Measurements from ENCODE around the gene NOL4L.

Gene NOL4L

GRCh38 chr20:32559753-32560380, 25.3 kb downstream of the NOL4L start:
- DNase-seq: no peak

GRCh38 chr20:32559205-32559752, 25.9 kb downstream of the NOL4L start:
- no peak for DNase-seq

GRCh38 chr20:32558526-32558925, 26.6 kb downstream of the NOL4L start:
- DNase-seq: no peak

DNA sequence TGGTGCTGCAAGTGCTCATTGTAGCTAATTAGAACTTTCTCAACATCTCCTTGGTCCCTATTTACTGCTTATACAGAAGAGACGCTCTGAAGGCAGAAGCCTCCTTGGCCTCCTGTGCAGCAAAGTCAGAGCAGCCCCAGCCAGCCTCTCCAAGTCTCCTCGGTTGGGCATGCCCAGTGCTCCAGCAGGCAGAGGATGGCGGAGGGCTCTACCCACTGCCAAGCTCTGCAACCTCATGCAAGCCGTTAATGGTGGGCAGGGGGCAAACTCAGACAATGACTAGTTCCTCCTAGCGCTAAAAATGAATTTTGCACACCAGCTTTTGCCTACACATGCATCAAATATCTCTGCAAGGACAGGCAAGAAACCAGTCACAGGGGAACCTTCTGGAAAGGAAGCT, 27.8 kb downstream of the NOL4L start:
- no peak for DNase-seq

- no peak for DNase-seq
Observed at GRCh38 chr20:32556312-32557184, 28.6 kb downstream of the NOL4L start.

GRCh38 chr20:32555584-32555983, 29.5 kb downstream of the NOL4L start:
- DNase-seq: no peak

- no peak for DNase-seq
Observed at GRCh38 chr20:32554965-32555289, 30.2 kb downstream of the NOL4L start.

DNA sequence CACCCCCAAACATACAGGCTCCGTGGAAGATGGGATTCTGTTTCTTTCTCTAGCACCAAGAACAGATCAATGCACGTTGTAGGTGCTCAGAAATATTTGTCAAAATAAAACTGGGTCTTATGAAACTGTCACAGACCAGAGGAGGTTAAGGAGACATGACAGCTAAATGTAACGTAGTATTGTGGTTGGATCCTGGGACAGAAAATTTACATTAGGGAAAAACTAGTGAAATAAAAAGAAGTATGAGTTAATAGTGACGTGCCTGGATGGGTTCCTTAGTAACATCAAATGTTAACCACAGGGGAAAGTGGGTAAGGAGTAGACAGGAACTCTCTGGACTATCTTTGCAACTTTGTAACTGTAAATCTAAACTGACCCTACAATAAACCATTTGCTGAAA, 31.5 kb downstream of the NOL4L start:
- no peak for DNase-seq

DNA sequence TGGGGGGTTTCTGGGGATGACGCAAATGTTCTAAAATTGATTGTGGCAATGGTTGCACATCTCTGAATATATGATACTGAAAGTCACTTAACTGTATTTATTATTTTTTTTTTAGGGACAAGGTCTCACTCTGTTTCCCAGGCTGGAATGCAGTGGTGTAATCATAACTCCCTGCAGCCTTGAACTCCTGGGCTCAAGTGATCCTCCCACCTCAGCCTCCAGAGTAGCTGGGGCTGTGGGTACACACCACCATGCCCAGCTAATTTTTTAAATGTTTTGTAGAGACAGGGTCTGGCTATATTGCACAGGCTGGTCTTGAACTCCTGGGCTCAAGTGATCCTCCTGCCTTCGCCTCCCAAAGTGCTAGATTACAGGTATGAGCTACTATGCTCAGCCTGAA, 33.4 kb downstream of the NOL4L start:
- no peak for DNase-seq

GRCh38 chr20:32549842-32550241, 35.3 kb downstream of the NOL4L start:
- DNase-seq: no peak

DNA sequence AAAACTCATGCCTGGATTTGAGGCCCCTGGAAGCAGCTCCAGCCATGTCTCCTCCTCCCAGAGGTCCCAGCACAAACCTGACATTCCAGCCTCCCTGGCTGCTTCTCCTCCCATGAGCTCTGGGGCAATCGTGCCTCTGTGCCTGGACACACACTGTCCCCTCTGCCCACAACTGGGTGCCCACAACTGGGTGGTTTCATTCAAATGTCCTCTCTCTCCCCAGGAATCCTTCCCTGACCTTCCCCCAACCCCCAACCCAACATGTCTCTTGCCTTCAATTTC, 37.4 kb downstream of the NOL4L start:
- DNase-seq: no peak

DNA sequence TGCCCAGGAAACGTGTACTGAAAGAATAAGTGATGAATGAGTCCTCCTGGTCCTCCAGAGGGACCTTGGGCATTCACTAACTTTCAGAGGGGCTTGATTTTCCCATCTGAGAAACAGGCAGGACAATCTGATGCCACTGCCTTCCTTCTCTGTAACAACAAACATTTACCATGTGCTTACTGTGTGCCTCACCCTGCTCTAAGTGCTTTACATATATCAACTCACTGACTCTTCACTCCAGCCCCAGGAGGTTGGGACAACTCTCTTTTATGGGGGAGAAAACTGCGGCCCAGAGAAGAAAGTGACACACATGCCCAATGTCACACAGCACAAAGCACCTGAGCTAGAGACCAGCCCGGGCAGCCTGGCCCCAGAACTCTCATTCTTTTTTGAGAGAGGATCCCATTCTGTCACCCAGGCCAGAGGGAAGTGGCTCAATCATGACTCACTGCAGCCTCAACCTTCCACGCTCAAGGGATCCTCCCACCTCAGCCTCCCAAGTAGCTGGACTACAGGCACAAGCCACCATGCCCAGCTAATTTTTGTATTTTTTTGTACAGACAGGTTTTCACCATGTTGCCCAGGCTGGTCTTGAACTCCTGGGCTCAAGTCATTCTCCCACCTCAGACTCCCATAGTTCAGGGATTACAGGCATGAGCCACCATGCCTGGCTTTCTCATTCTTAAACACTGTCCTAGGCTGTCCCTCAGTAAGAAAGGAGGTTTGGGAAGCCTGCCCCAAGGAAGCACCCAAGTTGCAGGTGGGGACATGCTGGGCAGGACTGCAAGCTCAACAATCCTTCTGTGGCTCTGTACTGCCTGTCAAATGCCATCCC, 38.0 kb downstream of the NOL4L start:
- DNase-seq: no peak

DNA sequence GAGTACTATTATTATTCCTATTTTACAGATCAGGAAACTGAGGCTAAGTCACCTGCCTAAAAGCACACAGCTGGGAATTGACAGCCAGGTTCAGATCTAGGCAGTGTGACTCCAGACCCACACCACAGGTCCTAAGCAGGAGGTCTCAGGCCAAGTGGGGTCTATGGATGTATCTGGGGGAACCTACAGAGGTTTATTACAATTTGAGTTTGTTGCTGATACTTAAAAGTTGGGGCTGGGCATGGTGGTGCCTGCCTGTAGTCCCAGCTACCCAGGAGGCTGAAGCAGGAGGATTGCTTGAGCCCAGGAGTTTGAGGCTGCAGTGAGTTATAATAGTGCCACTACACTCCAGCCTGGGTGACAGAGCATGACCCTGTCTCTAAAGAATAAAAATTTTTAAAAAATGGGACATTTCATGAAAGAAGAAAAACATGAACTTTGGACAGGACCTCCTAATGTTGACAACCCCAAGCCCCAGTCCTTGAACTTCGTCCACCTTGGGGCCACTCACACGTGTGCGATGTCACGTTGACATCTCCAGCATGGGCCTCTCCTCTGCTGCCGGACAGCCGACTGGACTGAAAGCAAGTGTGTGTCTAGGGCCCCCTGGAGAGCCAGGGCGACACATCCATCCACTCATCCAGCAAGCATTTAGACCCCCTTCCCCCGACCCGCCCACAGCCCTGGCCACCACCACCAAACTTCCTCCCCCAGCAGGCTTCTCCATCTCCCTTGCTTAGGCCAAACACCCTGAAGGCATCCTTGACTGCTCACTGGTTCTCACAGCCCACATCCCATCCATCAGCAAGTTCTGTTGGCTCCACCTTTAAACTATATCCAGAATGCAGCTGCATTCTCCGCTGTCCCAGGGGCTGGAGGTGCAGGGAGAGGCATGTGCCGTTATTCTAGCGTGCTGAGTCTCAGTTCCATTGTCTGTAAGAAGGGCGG, 40.0 kb downstream of the NOL4L start:
- no peak for DNase-seq

- DNase-seq: no peak
Observed at GRCh38 chr20:32544260-32544722, 40.8 kb downstream of the NOL4L start.

- no peak for DNase-seq
Observed at GRCh38 chr20:32543570-32544259, 41.4 kb downstream of the NOL4L start.

GRCh38 chr20:32542259-32542615, 42.9 kb downstream of the NOL4L start:
- no peak for DNase-seq

DNA sequence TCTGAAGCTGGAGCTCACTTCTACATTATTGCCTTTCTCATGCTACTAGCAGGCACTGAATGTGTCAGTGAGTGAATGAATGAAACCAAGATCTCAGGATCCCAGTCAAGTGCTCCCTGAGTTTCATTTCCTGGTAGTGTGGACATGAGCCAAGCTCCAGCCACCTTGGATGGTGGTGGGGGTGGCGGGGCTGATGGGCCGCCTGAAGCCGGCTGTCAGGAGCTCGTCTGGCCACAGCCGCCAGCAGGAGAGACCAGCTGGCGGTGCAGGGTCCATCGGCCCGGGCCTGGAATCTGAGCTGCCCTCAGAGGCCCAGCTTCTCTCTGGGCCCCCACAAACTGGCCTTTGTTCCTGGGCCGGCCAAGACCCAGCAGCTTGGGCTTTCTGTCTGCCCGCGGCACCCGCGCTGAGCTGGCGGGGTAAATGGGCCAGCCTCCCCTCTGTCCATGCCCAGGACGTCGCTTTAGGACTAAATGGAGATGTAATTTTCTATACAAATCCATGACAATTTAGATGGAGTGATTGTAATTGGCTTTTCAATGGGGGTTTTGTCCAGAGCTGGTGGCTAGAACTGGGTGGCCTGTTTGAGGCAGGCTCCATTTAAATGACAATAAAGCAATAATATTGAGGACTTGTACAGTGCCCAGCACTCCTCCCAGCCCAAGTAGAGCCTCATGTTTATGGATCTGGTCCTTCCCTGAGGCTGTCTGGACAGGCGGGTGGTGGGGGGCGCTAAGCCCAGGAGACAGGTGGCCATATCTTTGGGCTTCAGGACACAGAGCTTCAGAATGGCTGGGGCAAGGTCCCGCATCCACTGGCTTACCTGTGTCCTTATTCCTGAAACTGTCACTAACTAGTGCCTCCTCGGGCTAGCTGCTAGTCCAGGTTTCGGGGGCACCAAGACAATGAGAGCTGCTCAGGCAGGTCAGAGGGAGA, 43.5 kb downstream of the NOL4L start:
- no peak for DNase-seq

DNA sequence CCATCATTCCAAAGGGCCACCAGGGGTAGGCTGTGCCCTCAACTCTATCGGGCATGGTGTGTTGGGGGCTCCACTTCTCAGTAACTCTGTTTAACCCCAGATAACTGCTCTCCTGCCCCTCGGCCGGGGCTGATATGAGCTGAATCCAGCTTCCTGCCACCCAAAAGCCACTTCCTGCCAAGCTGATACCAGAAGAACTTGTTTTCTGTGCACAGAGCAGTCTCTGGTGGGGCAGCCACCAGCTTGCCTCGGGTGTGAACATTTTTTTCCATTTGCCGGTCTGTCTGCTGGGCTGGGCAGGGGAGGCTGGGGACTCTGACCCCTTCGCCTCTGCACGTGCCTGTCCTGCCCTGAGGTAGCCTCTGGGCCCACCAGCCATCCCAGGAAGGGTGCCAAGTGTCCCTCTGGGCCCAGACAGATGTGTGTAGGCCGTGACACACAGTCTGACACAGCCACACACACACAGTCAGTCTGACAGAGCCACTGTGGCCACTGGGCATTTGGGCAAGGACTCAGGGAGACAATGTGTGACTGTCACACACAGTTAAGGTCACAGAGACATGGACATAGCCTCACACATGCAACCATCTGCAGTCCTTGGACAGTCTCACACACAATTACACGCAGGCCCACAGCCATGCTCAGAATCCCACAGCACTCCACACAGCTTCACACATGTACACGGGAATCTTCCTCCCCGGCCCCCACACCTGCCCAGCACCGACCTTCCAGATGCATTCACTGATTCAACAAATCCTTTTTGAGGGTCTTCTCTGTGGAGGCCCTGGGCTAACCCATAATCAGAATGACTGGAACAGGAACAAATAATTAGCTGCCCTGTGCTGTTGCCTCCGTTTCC, 45.1 kb downstream of the NOL4L start:
- DNase-seq: peak; percentile 58

DNA sequence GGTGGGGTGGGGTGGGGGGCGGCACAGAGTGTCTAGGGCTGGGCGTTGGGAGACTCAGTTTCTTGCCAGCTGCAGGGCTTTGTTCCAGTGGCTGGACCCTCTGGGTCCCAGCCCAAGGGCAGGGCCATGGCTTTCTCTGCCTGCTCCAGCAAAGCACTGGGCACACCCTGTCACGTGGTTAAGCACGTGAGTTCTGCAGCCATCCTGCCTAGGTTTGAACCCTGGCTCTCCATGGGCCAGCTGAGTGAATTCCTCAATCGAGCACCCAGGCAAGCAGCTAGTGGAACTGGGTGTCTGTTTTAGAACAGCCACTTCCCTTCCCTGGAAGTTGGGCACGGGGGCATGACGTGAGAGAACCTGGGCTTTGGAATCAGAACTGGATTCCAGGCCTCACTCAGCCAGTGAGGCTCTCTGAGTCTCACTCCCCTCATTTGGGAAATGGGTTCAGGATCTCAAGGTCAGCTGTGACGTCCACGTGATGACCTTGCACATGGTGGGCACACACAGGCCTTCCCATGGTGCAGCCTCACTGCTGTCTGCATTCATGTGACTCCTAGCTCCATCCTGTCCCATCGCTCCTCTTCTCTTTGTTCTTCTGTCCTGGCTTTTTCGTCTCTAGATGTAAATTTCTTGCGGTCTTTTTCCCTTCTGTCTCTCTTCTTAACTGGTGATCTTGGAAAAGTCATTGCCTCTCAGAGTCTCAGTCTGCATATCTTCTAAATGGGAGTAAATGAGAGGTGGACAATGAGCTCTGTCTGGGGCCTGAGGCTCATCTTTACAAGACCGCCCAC, 45.9 kb downstream of the NOL4L start:
- no peak for DNase-seq
